A549 (cell line): ENCODE results near the gene TRMU.

Source experiments
- CEBPB ChIP-seq, 2 experiments: fragments of >200 bp in 1 of 2; sonication (Bioruptor Twin) in 1 of 2; formaldehyde crosslinking in 1 of 2; IDR thresholded peaks; 2 replicates each; pipeline ENCODE4 v1.6.1; 2012 to 2016
- CHD2 ChIP-seq: fragments of 150-350 bp; IDR thresholded peaks from 2 replicates; pipeline ENCODE4 v1.6.1; 2014; ENCODE audit warnings: low read length; ENCODE audit not compliant: partially characterized antibody
- FOSL2 ChIP-seq, 2 experiments: fragments of 450-650 bp in 1 of 2; fragments of >200 bp in 1 of 2; sonication (Bioruptor Twin) in 1 of 2; formaldehyde crosslinking; IDR thresholded peaks; 2 replicates each; pipeline versions ENCODE4 v1.5.0 to v1.6.1; 2016 to 2020; ENCODE audit warnings: mild to moderate bottlenecking in 1 of 2, moderate library complexity in 1 of 2
- JUN ChIP-seq, 2 experiments: fragments of >200 bp; sonication (Bioruptor Twin); formaldehyde crosslinking; IDR thresholded peaks; 2 replicates in 1 of 2; 3 replicates in 1 of 2; pipeline ENCODE4 v1.6.1; 2016 to 2017
- POLR2A ChIP-seq: IDR thresholded peaks from 2 replicates; pipeline ENCODE4 v1.6.1; 2012; ENCODE audit warnings: mild to moderate bottlenecking, low read length
- POLR2AphosphoS2 ChIP-seq: conservative IDR thresholded peaks from 2 replicates; pipeline ENCODE4 v1.6.1; 2012; ENCODE audit warnings: low read length, improper control_type of control experiment, inconsistent platforms
- RAD21 ChIP-seq, 2 experiments: fragments of >200 bp in 1 of 2; sonication (Bioruptor Twin) in 1 of 2; formaldehyde crosslinking in 1 of 2; IDR thresholded peaks in 1 of 2; conservative IDR thresholded peaks in 1 of 2; 2 replicates in 1 of 2; 3 replicates in 1 of 2; pipeline ENCODE4 v1.6.1; 2012 to 2018; ENCODE audit warnings: inconsistent platforms in 1 of 2
- RCOR1 ChIP-seq: fragments of 150-350 bp; IDR thresholded peaks from 2 replicates; pipeline ENCODE4 v1.6.1; 2014; ENCODE audit warnings: antibody characterized with exemption, low read length, low read depth
- TF ChIP-seq, protein P1 (sequence below): fragments of >200 bp; sonication (Bioruptor Twin); formaldehyde crosslinking; IDR thresholded peaks from 3 replicates; pipeline ENCODE4 v1.5.1; 2016

DNA sequence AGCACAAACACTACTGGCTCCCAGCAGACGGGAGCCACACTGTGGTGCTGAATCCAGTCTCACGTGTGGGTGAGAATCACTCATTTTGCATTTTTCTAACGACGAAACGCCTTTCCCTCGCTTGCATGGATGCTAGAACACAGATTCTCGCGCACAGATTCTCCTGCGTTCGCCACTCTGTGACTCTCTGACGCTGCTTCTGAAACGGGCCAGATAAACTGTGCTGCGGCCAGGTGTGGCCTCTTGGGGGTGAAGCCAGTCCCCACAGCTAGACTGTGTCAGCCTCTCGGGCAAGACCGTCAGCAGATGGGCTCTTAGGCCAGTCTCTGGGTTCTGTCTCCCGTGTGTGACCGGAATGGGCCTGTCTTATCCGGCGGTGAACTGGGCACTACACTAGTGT is 44.6 kb downstream of the TRMU start:
- TF ChIP-seq FOSL2 (IDR thresholded peaks at IDR 0.05) = no peak
- no peak for TF ChIP-seq FOSL2 (CRISPR knock-in tag; IDR thresholded peaks at IDR 0.05)
- no peak for TF ChIP-seq RCOR1
- TF ChIP-seq CEBPB (IDR thresholded peaks at IDR 0.05) = no peak
- TF ChIP-seq, protein P1, sequence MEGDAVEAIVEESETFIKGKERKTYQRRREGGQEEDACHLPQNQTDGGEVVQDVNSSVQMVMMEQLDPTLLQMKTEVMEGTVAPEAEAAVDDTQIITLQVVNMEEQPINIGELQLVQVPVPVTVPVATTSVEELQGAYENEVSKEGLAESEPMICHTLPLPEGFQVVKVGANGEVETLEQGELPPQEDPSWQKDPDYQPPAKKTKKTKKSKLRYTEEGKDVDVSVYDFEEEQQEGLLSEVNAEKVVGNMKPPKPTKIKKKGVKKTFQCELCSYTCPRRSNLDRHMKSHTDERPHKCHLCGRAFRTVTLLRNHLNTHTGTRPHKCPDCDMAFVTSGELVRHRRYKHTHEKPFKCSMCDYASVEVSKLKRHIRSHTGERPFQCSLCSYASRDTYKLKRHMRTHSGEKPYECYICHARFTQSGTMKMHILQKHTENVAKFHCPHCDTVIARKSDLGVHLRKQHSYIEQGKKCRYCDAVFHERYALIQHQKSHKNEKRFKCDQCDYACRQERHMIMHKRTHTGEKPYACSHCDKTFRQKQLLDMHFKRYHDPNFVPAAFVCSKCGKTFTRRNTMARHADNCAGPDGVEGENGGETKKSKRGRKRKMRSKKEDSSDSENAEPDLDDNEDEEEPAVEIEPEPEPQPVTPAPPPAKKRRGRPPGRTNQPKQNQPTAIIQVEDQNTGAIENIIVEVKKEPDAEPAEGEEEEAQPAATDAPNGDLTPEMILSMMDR = no peak
- TF ChIP-seq RAD21 (conservative IDR thresholded peaks at IDR 0.05 in 1 of 2, IDR thresholded peaks at IDR 0.05 in 1 of 2) = no peak
- no peak for TF ChIP-seq POLR2A
- TF ChIP-seq CHD2 = no peak
- TF ChIP-seq POLR2AphosphoS2 = no peak
- no peak for TF ChIP-seq JUN (IDR thresholded peaks at IDR 0.05)
